Stimulated activated CD8-positive, alpha-beta memory T cell treated with anti-CD3 and anti-CD28 coated beads, Interleukin-15, amount 100 ng/mL, for 4 hours (primary cell): ENCODE data around the gene NDFIP1.

Source experiments
- DNase-seq, 2 donors: peaks; one replicate each; pipeline ENCODE4 v3.0.0-alpha.2; 2020; ENCODE audit warnings: low read depth in 2 of 2

The NDFIP1 gene

GRCh38 chr5:142189813-142190212 lies 81.2 kb downstream of the NDFIP1 start:
- DNase-seq = no peak

DNA sequence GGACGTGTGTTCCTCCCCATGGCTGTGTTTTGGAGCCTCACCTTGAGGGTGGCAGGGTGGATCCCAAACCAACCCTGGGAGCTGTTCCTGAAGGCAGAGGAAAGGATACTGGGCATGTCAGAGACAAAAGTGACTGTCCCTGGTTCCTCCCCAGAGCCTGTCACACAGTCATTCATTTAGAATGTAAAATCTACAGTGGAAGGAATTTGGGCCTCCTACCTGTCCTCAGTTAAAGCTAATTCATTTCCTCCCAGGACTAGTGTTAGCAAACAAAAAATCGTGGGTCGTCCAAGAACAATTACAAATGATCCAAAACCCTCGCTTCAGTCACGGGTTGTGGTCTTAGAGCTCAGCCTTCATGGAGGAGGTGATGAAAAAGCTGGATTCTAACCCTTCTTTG lies 83.2 kb downstream of the NDFIP1 start:
- no peak for DNase-seq

GRCh38 chr5:142192286-142193113 lies 83.9 kb downstream of the NDFIP1 start:
- no peak for DNase-seq

- DNase-seq = no peak
Observed at GRCh38 chr5:142193114-142193428, 84.5 kb downstream of the NDFIP1 start.

DNA sequence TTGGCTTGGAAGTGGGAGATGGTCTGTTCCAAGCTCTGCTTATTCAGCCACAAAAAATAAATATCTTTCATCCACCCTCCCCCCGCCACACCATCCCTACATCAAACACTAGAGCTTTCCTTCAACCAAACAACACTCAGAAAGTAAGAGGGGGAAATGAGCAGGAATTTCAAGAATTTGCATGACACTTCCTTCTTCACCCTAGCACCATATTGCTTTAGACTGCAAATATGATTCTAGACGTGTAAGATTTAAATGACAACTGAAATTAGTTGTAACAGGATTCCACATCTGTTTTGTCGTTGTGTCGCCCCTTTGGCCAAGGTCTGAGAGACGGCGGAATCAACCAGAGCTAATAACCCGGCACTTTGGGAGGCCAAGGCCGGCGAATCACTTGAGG lies 88.5 kb downstream of the NDFIP1 start:
- DNase-seq = no peak

DNA sequence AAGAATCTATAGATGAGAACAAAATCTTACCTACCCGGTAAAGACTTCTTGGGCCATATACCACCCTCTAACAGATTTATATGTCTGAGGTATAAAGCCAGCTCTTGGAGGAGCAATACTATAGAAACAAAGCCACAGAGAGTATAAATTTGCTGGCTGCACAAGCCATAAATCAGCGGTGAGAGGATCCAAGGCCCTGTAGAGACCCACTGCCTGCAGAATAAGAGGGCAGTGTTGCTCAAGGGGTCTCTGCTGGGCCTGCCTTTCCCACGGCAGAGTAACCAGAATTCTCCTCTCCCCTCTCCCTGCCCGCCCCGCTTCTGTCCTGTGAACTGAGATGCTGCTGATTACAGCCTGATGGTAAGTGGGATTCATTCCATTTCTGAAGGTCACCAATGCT lies 89.2 kb downstream of the NDFIP1 start:
- DNase-seq = no peak

DNA sequence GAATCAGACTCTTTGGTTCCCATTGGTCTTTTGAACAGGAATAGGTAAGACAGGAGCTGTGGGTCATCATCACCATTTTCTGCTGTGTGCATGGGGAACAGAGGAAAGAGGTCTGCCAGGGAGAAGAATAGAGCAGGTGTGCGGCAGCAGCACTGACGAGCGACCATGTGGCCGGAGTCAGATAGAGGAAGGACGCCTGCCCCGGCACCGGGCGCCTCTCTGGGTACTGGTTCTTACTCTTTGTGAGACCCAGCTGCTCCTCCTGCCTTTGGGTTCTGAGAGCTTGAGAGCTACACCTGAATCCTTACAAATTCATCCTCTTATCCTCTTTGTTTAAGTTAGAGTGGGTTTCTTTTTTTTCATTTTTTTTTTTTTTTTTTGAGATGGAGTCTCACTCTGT lies 90.8 kb downstream of the NDFIP1 start:
- no peak for DNase-seq

- DNase-seq = no peak
Observed at GRCh38 chr5:142200387-142200786, 91.8 kb downstream of the NDFIP1 start.

DNA sequence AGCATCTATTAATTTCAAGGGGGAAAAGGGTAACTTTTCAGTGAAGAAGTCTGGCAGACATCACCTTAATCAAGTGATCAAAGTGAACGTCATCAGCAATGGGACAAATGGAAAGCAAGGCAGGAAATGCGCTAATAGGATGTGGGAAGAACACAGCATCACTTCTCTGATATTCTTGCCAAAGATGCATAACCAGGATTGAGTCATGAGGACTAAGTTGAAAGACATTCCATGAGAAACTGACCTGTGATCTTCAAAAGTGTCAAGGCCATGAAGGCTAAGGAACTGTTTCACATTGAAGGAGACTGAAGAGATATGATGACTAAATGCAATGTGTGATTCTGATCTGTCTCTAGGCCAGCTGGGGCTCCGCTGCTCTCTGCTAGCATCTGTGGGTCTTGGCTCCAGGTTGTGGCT lies 92.9 kb downstream of the NDFIP1 start:
- DNase-seq = no peak

DNA sequence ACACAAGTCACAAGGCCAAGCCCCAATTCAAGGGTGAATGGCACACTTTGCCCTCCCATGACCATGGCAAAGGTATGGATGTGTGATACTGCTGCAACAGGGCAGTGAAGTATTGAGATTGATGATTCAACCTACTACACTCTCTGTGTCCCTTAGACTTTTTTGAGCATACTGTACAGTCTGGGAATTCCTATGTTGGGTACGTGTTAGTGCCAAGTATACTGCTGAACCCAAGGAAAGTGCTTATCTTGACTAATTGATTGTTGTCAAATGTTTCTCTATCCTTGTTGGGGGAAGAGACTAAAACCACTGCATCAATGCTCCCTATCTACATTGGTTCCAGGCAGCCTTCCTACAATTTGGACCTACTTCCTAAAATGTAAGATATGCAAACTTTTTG lies 93.7 kb downstream of the NDFIP1 start:
- DNase-seq = no peak
